SK-N-SH (cell line): ENCODE measurements around the gene KMT2C. TPM values are rescaled to one million over a fixed set of nuclear protein-coding genes. Genes with fewer than 3 reads are reported as not detected.
"Not testable (repeated sequence)": the region's sequence is repeated elsewhere in the genome, so short reads cannot be mapped to it uniquely, and the experiment has no call there.

ENCODE experiments used
- CTCF ChIA-PET: fragments of 300-600, 350-600 bp; formaldehyde crosslinking; extraction: SDS; loops from one replicate; lab custom pipeline; 2021; lab: Yijun Ruan, JAX
- POLR2A ChIA-PET: fragments of 350-600 bp; sonication (Branson Sonifier 250); formaldehyde crosslinking; extraction: SDS; loops from one replicate; lab custom pipeline; 2020; ENCODE audit warnings: antibody characterized with exemption, inconsistent platforms; lab: Yijun Ruan, JAX
- DNase-seq: peaks from one replicate; pipeline ENCODE4 v3.0.0; 2012
- H2AFZ ChIP-seq: fragments of 200-600 bp; sonication (generic); 2 replicates; pipeline ENCODE4 v1.8.1; 2016; ENCODE audit warnings: antibody characterized with exemption, mild to moderate bottlenecking, low read depth
- H3F3A ChIP-seq: fragments of 200-600 bp; sonication (generic); replicated peaks from 2 replicates; pipeline ENCODE3; 2016; ENCODE audit warnings: antibody characterized with exemption, mild to moderate bottlenecking; ENCODE audit not compliant: insufficient read depth
- H3K27ac ChIP-seq, 2 experiments: fragments of 200-500 bp in 1 of 2; fragments of 200-600 bp in 1 of 2; sonication (Bioruptor generic) in 1 of 2; sonication (generic), shearing (Covaris generic) in 1 of 2; 2 replicates each; pipeline versions ENCODE4 v1.5.1 to v1.6.1; 2014 to 2016; ENCODE audit warnings: low read depth in 2 of 2, inconsistent platforms in 1 of 2, low read length in 1 of 2, mild to moderate bottlenecking in 1 of 2, mixed read lengths in 1 of 2
- H3K27me3 ChIP-seq: fragments of 200-600 bp; sonication (generic), shearing (Covaris generic); 2 replicates; pipeline ENCODE4 v1.6.1; 2016; ENCODE audit warnings: mixed run types; ENCODE audit not compliant: insufficient read depth
- H3K36me3 ChIP-seq, 2 experiments: fragments of 200-500 bp in 1 of 2; fragments of 200-600 bp in 1 of 2; sonication (Bioruptor generic) in 1 of 2; sonication (generic) in 1 of 2; replicated peaks in 1 of 2; 2 replicates each; pipeline versions ENCODE3 to v1.5.1; 2014 to 2016; ENCODE audit warnings: low read length in 1 of 2, mild to moderate bottlenecking in 1 of 2; ENCODE audit not compliant: insufficient read depth in 2 of 2, control insufficient read depth in 1 of 2
- H3K4me1 ChIP-seq, 2 experiments: fragments of 200-500 bp in 1 of 2; fragments of 200-600 bp in 1 of 2; sonication (Bioruptor generic) in 1 of 2; sonication (generic), shearing (Covaris generic) in 1 of 2; 2 replicates each; pipeline versions ENCODE4 v1.5.1 to v1.6.1; 2014 to 2016; ENCODE audit warnings: low read depth in 1 of 2, low read length in 1 of 2, mixed run types in 1 of 2; ENCODE audit not compliant: insufficient read depth in 2 of 2, control insufficient read depth in 1 of 2
- H3K4me2 ChIP-seq: fragments of 200-600 bp; sonication (generic), shearing (Covaris generic); 2 replicates; pipeline ENCODE4 v1.6.1; 2017; ENCODE audit warnings: mixed run types
- H3K4me3 ChIP-seq, 2 experiments: fragments of 200-500 bp in 1 of 2; fragments of 200-600 bp in 1 of 2; sonication (Bioruptor generic) in 1 of 2; sonication (generic), shearing (Covaris generic) in 1 of 2; 2 replicates each; pipeline versions ENCODE4 v1.5.1 to v1.8.1; 2014 to 2016; ENCODE audit warnings: low read depth in 2 of 2, inconsistent platforms in 1 of 2, low read length in 1 of 2, mild to moderate bottlenecking in 1 of 2, mixed read lengths in 1 of 2, moderate library complexity in 1 of 2
- H3K79me2 ChIP-seq: fragments of 200-600 bp; sonication (generic); 2 replicates; pipeline ENCODE4 v1.8.1; 2017; ENCODE audit warnings: mild to moderate bottlenecking; ENCODE audit not compliant: insufficient read depth
- H3K9ac ChIP-seq: fragments of 200-600 bp; sonication (generic); 2 replicates; pipeline ENCODE4 v1.6.1; 2017; ENCODE audit warnings: mixed run types
- H3K9me2 ChIP-seq: fragments of 200-600 bp; sonication (generic); 2 replicates; pipeline ENCODE4 v1.6.1; 2017; ENCODE audit warnings: mixed run types
- H3K9me3 ChIP-seq: fragments of 200-600 bp; sonication (generic); 2 replicates; pipeline ENCODE4 v1.6.1; 2017; ENCODE audit warnings: mixed run types, mild to moderate bottlenecking, moderate library complexity
- H4K20me1 ChIP-seq: fragments of 200-600 bp; sonication (generic); 2 replicates; pipeline ENCODE4 v1.6.1; 2017; ENCODE audit warnings: mild to moderate bottlenecking, mixed run types; ENCODE audit not compliant: insufficient read depth
- GATA2 ChIP-seq: sonication (generic); formaldehyde crosslinking; IDR thresholded peaks from 2 replicates; pipeline ENCODE4 v1.5.0; 2020; ENCODE audit warnings: mild to moderate bottlenecking, missing genetic modification reagents
- IRF3 ChIP-seq: fragments of 150-350 bp; IDR thresholded peaks from 2 replicates; pipeline ENCODE4 v1.6.1; 2016; ENCODE audit warnings: mild to moderate bottlenecking, low read depth, low read length
- PBX3 ChIP-seq: IDR thresholded peaks from 2 replicates; pipeline ENCODE4; 2012
- REST ChIP-seq: IDR thresholded peaks from 2 replicates; pipeline ENCODE4 v1.6.1; 2012; ENCODE audit warnings: mild to moderate bottlenecking, low read depth, low read length, moderate library complexity
- RFX5 ChIP-seq: IDR thresholded peaks from 2 replicates; pipeline ENCODE4 v1.6.1; 2012; ENCODE audit warnings: mild to moderate bottlenecking, improper control_type of control experiment, low read length
- TCF12 ChIP-seq: IDR thresholded peaks from 2 replicates; pipeline ENCODE4 v1.4.0; 2012
- USF2 ChIP-seq: fragments of 150-350 bp; IDR thresholded peaks from 2 replicates; pipeline ENCODE4 v1.6.1; 2017; ENCODE audit warnings: antibody characterized with exemption, low read length, low read depth, borderline replicate concordance
- YY1 ChIP-seq: IDR thresholded peaks from 2 replicates; pipeline ENCODE4 v1.4.0; 2012; ENCODE audit warnings: low read depth, mild to moderate bottlenecking
- WGBS: methylation state at CpG from one replicate; pipeline ENCODE4 v1.1.6; 2017; ENCODE audit warnings: low lambda C conversion rate; 5-methylcytosine and 5-hydroxymethylcytosine counted together
- polyA plus RNA-seq, 3 experiments: library from polyadenylated mRNA; depleted of rRNA; stranded (reverse); fragments of >200 nt; gene quantifications; 2 replicates each; pipeline ENCODE4 v1.2.3, GENCODE V29; 2012

KMT2C gene
- polyA plus RNA-seq, 1 of the 3 experiments (the other 2 are of a cell fraction), result 8.0 TPM

GRCh38 chr7:152442330-152442835 is 6.6 kb upstream of the KMT2C start:
- Histone ChIP-seq H4K20me1 (no peaks in the 10 kb centered on the region), H3K36me3 (no peaks in the 10 kb centered on the region), H3K9ac (no peak overlapping the region), H3K27me3 (no peaks in the 10 kb centered on the region), H2AFZ (no peak overlapping the region), H3K9me2 (no peaks in the 10 kb centered on the region), H3K4me3 (no peak overlapping the region), H3K4me2 (no peak overlapping the region), H3K27ac (no peak overlapping the region), H3F3A (no peaks in the 10 kb centered on the region), H3K79me2 (no peaks in the 10 kb centered on the region), H3K9me3 (no peaks in the 10 kb centered on the region), H3K4me1 (no peaks in the 10 kb centered on the region; a peak in 1 of 4 replicates)
- CTCF ChIA-PET, result no interaction called here
- POLR2A ChIA-PET, result no interaction called here
- WGBS, result 91% methylated on average over 7 of the region's 7 CpGs
- TF ChIP-seq PBX3 (no peak), RFX5 (no peak), REST (no peak), GATA2 (CRISPR knock-in tag) (no peak), USF2 (no peak), IRF3 (no peak), YY1 (no peak), TCF12 (no peak)
- no peak for DNase-seq

GRCh38 chr7:152441810-152442209 is 6.0 kb upstream of the KMT2C start:
- H3K4me3 ChIP-seq, H3F3A ChIP-seq, H3K4me1 ChIP-seq, H3K79me2 ChIP-seq, H2AFZ ChIP-seq, DNase-seq, H3K27me3 ChIP-seq, H4K20me1 ChIP-seq, H3K9me2 ChIP-seq, H3K9ac ChIP-seq, H3K4me2 ChIP-seq, H3K36me3 ChIP-seq, H3K9me3 ChIP-seq, H3K27ac ChIP-seq: not testable (repeated sequence)
- CTCF ChIA-PET, result interaction anchor here (1.4 kb wide), 1 partner anchor 18 kb away, joined by 3 read pairs; no protein-coding TSS in a partner anchor
- 82% methylated on average over 8 of the region's 8 CpGs for WGBS
- POLR2A ChIA-PET, result interaction anchor here (1.0 kb wide), 1 partner anchor 22 kb away, joined by 5 read pairs; no protein-coding TSS in a partner anchor

- H3K27me3 ChIP-seq, H3K79me2 ChIP-seq, H3K9ac ChIP-seq, H3K4me2 ChIP-seq, H3K4me1 ChIP-seq, H3F3A ChIP-seq, H3K27ac ChIP-seq, H3K36me3 ChIP-seq, DNase-seq, H4K20me1 ChIP-seq, H3K9me3 ChIP-seq, H2AFZ ChIP-seq, H3K9me2 ChIP-seq, H3K4me3 ChIP-seq: not testable (repeated sequence)
- ChIA-PET CTCF (interaction anchor here (1.4 kb wide), 1 partner anchor 18 kb away, joined by 3 read pairs; no protein-coding TSS in a partner anchor), POLR2A (interaction anchor here (1.0 kb wide), 1 partner anchor 23 kb away, joined by 5 read pairs; no protein-coding TSS in a partner anchor)
- 73% methylated on average over 7 of the region's 7 CpGs for WGBS
Observed at GRCh38 chr7:152441168-152441567, 5.4 kb upstream of the KMT2C start.

GRCh38 chr7:152438017-152438416 is 2.2 kb upstream of the KMT2C start:
- WGBS, result 91% methylated on average over 4 of the region's 4 CpGs
- H3K9me2 ChIP-seq, H3K36me3 ChIP-seq, H3K27ac ChIP-seq, DNase-seq, H3K4me3 ChIP-seq, H3K4me2 ChIP-seq, H3K9ac ChIP-seq, H3K27me3 ChIP-seq, H3K4me1 ChIP-seq, H3K9me3 ChIP-seq: not testable (repeated sequence)
- Histone ChIP-seq H3K79me2 (peaks cover 25% of the 10 kb centered on the region), H2AFZ (peak overlapping the region; percentile 1; the same call in 1 of the 2 replicates), H3F3A (peaks cover 12% of the 10 kb centered on the region), H4K20me1 (peaks cover 20% of the 10 kb centered on the region)
- ChIA-PET CTCF (interaction anchor here (1.1 to 1.8 kb wide), 2 partner anchors 12 to 269 kb away, joined by 3 to 4 read pairs; no protein-coding TSS in a partner anchor), POLR2A (interaction anchor here (1.0 kb wide), 1 partner anchor 25 kb away, joined by 3 read pairs; no protein-coding TSS in a partner anchor)
